Measurements from ENCODE around the gene BCL2L1. TPM values are rescaled to one million over a fixed set of nuclear protein-coding genes. Genes with fewer than 3 reads are reported as not detected.
A peak's percentile ranks its signal among the peaks of the same experiment; 100 is the strongest.
"Not testable (repeated sequence)": the region's sequence is repeated elsewhere in the genome, so short reads cannot be mapped to it uniquely, and the experiment has no call there.

Gene BCL2L1
- total and polyA plus RNA-seq, 7 donors, result 34.5 to 204 (median 58.1) TPM

GRCh38 chr20:31654534-31654933 is 68.1 kb downstream of the BCL2L1 start:
- no peak overlapping the region for H3K27ac ChIP-seq
- H3K9me3 ChIP-seq, result no peaks in the 10 kb centered on the region
- peaks cover 4% of the 10 kb centered on the region for H3K4me1 ChIP-seq
- H3K27me3 ChIP-seq (ENCODE audit: insufficient read depth in 3 of 3, low read length in 2 of 3), result no peaks in the 10 kb centered on the region
- WGBS, 3 donors, result 48 to 65% (median 54%) methylated on average over 5 of the region's 5 CpGs
- no peak for TF ChIP-seq CTCF (IDR thresholded peaks at IDR 0.05)
- intact Hi-C loops (cut with DNase I), result no loop called here
- H3K4me3 ChIP-seq, result no peak overlapping the region
- peak in 1 of 4 donors; percentile 16 for ATAC-seq
- DNase-seq, result no peak
- H3K36me3 ChIP-seq (ENCODE audit: insufficient read depth in 1 of 2, low read depth in 1 of 2), result no peaks in the 10 kb centered on the region

- Histone ChIP-seq H3K4me3 (no peak overlapping the region), H3K36me3 (ENCODE audit: insufficient read depth in 1 of 2, low read depth in 1 of 2) (no peaks in the 10 kb centered on the region), H3K4me1 (peaks cover 4% of the 10 kb centered on the region), H3K27ac (no peak overlapping the region), H3K27me3 (ENCODE audit: insufficient read depth in 3 of 3, low read length in 2 of 3) (no peaks in the 10 kb centered on the region), H3K9me3 (no peaks in the 10 kb centered on the region)
- TF ChIP-seq CTCF (IDR thresholded peaks at IDR 0.05), result no peak
- ATAC-seq (peak in 1 of 4 donors; percentile 3), DNase-seq (no peak)
- intact Hi-C loops (cut with DNase I), result no loop called here
- WGBS, 3 donors, result 50 to 55% (median 50%) methylated on average over 5 of the region's 5 CpGs
These were observed 69.1 kb downstream of the BCL2L1 start for GRCh38 chr20:31653561-31653960.

GRCh38 chr20:31652917-31653396 is 69.7 kb downstream of the BCL2L1 start:
- Histone ChIP-seq H3K36me3 (ENCODE audit: insufficient read depth in 1 of 2, low read depth in 1 of 2) (no peaks in the 10 kb centered on the region), H3K9me3 (no peaks in the 10 kb centered on the region), H3K27ac (no peak overlapping the region), H3K4me3 (no peak overlapping the region), H3K27me3 (ENCODE audit: insufficient read depth in 3 of 3, low read length in 2 of 3) (no peaks in the 10 kb centered on the region), H3K4me1 (peaks cover 4% of the 10 kb centered on the region)
- WGBS, 3 donors, result 12 to 19% (median 14%) methylated on average over 5 of the region's 5 CpGs
- ATAC-seq, result peak in 1 of 4 donors; percentile 3
- intact Hi-C loops (cut with DNase I), result no loop called here
- no peak for TF ChIP-seq CTCF (IDR thresholded peaks at IDR 0.05)
- DNase-seq, result no peak

GRCh38 chr20:31648104-31648503 is 74.6 kb downstream of the BCL2L1 start:
- H3K4me1 ChIP-seq; ATAC-seq; H3K36me3 ChIP-seq (ENCODE audit: insufficient read depth in 1 of 2, low read depth in 1 of 2); H3K27ac ChIP-seq; H3K4me3 ChIP-seq; H3K27me3 ChIP-seq (ENCODE audit: insufficient read depth in 3 of 3, low read length in 2 of 3); H3K9me3 ChIP-seq; DNase-seq; intact Hi-C loops (cut with DNase I): not testable (repeated sequence)
- WGBS, 3 donors, result 53 to 69% (median 54%) methylated on average over 3 of the region's 3 CpGs

GRCh38 chr20:31644701-31645100 is 78.0 kb downstream of the BCL2L1 start:
- DNase-seq, result no peak
- Histone ChIP-seq H3K9me3 (no peaks in the 10 kb centered on the region), H3K27me3 (ENCODE audit: insufficient read depth in 3 of 3, low read length in 2 of 3) (peaks cover 0 to 4% (median 0%) of the 10 kb centered on the region in 3 donors), H3K4me1 (no peaks in the 10 kb centered on the region), H3K27ac (no peak overlapping the region), H3K4me3 (no peak overlapping the region), H3K36me3 (ENCODE audit: insufficient read depth in 1 of 2, low read depth in 1 of 2) (no peaks in the 10 kb centered on the region)
- TF ChIP-seq CTCF (IDR thresholded peaks at IDR 0.05), result no peak
- intact Hi-C loops (cut with DNase I), result no loop called here
- ATAC-seq, result no peak
- 44 to 59% (median 47%) methylated on average over 8 of the region's 8 CpGs for WGBS, 3 donors

All from psoas muscle (tissue), 8 donors.